ENCODE measurements around the gene RNLS.

RNLS gene

GRCh38 chr10:88342733-88343310 is 240.3 kb downstream of the RNLS start:
- H3K27ac Mint-ChIP-seq = no peak overlapping the region
- H3K36me3 Mint-ChIP-seq (ENCODE audit: low read depth) = peaks cover 5% of the 10 kb centered on the region

GRCh38 chr10:88337134-88337533 is 246.0 kb downstream of the RNLS start:
- Mint-ChIP-seq H3K4me1 (ENCODE audit: low read depth) (peaks cover 8% of the 10 kb centered on the region), H3K27ac (no peak overlapping the region), H3K9me3 (no peaks in the 10 kb centered on the region), H3K36me3 (ENCODE audit: low read depth) (peaks cover 10% of the 10 kb centered on the region), H3K27me3 (ENCODE audit: low read depth) (no peaks in the 10 kb centered on the region), H3K4me3 (no peak overlapping the region)

More at GRCh38 chr10:88342733-88343310, 240.3 kb downstream of the RNLS start:
- H3K4me1 Mint-ChIP-seq (ENCODE audit: low read depth) = peaks cover 1% of the 10 kb centered on the region
- H3K27me3 Mint-ChIP-seq (ENCODE audit: low read depth) = peaks cover 3% of the 10 kb centered on the region
- no peak overlapping the region for H3K4me3 Mint-ChIP-seq
- no peaks in the 10 kb centered on the region for H3K9me3 Mint-ChIP-seq

- Mint-ChIP-seq H3K27ac (no peak overlapping the region), H3K9me3 (no peaks in the 10 kb centered on the region), H3K36me3 (ENCODE audit: low read depth) (peaks cover 10% of the 10 kb centered on the region), H3K27me3 (ENCODE audit: low read depth) (no peaks in the 10 kb centered on the region), H3K4me3 (no peak overlapping the region), H3K4me1 (ENCODE audit: low read depth) (peaks cover 9% of the 10 kb centered on the region)
These were observed 246.8 kb downstream of the RNLS start for GRCh38 chr10:88336334-88336733.

- Mint-ChIP-seq H3K27me3 (ENCODE audit: low read depth) (peaks cover 6% of the 10 kb centered on the region), H3K4me1 (ENCODE audit: low read depth) (peaks cover 9% of the 10 kb centered on the region), H3K36me3 (ENCODE audit: low read depth) (peaks cover 8% of the 10 kb centered on the region), H3K27ac (no peak overlapping the region), H3K4me3 (no peak overlapping the region), H3K9me3 (no peaks in the 10 kb centered on the region)
These were observed 249.9 kb downstream of the RNLS start for GRCh38 chr10:88333248-88333630.

GRCh38 chr10:88332503-88333247 is 250.4 kb downstream of the RNLS start:
- H3K4me1 Mint-ChIP-seq (ENCODE audit: low read depth) = peaks cover 9% of the 10 kb centered on the region

GRCh38 chr10:88330174-88330573 is 252.9 kb downstream of the RNLS start:
- Mint-ChIP-seq H3K9me3 (no peaks in the 10 kb centered on the region), H3K36me3 (ENCODE audit: low read depth) (peaks cover 4% of the 10 kb centered on the region), H3K4me3 (no peak overlapping the region), H3K4me1 (ENCODE audit: low read depth) (peaks cover 9% of the 10 kb centered on the region), H3K27ac (no peak overlapping the region), H3K27me3 (ENCODE audit: low read depth) (peaks cover 6% of the 10 kb centered on the region)

More at GRCh38 chr10:88332503-88333247, 250.4 kb downstream of the RNLS start:
- H3K27me3 Mint-ChIP-seq (ENCODE audit: low read depth) = peaks cover 6% of the 10 kb centered on the region
- H3K9me3 Mint-ChIP-seq = no peaks in the 10 kb centered on the region
- peak overlapping the region; percentile 34 for H3K27ac Mint-ChIP-seq
- H3K36me3 Mint-ChIP-seq (ENCODE audit: low read depth) = peaks cover 8% of the 10 kb centered on the region
- no peak overlapping the region for H3K4me3 Mint-ChIP-seq

GRCh38 chr10:88322324-88323063 is 260.6 kb downstream of the RNLS start:
- Mint-ChIP-seq H3K27me3 (ENCODE audit: low read depth) (no peaks in the 10 kb centered on the region), H3K4me1 (ENCODE audit: low read depth) (no peaks in the 10 kb centered on the region), H3K27ac (no peak overlapping the region), H3K36me3 (ENCODE audit: low read depth) (peaks cover 26% of the 10 kb centered on the region), H3K4me3 (no peak overlapping the region), H3K9me3 (peaks cover 55% of the 10 kb centered on the region)

- H3K27me3 Mint-ChIP-seq (ENCODE audit: low read depth) = no peaks in the 10 kb centered on the region
- H3K4me3 Mint-ChIP-seq = no peak overlapping the region
- peaks cover 30% of the 10 kb centered on the region for H3K36me3 Mint-ChIP-seq (ENCODE audit: low read depth)
- peaks cover 8% of the 10 kb centered on the region for H3K4me1 Mint-ChIP-seq (ENCODE audit: low read depth)
- peaks cover 60% of the 10 kb centered on the region for H3K9me3 Mint-ChIP-seq
- no peak overlapping the region for H3K27ac Mint-ChIP-seq
These were observed 263.1 kb downstream of the RNLS start for GRCh38 chr10:88319960-88320517.

GRCh38 chr10:88318803-88319202 is 264.3 kb downstream of the RNLS start:
- H3K4me1 Mint-ChIP-seq (ENCODE audit: low read depth) = peaks cover 10% of the 10 kb centered on the region
- no peak overlapping the region for H3K27ac Mint-ChIP-seq
- no peaks in the 10 kb centered on the region for H3K27me3 Mint-ChIP-seq (ENCODE audit: low read depth)
- H3K9me3 Mint-ChIP-seq = peaks cover 60% of the 10 kb centered on the region
- H3K36me3 Mint-ChIP-seq (ENCODE audit: low read depth) = peaks cover 30% of the 10 kb centered on the region
- H3K4me3 Mint-ChIP-seq = no peak overlapping the region

GRCh38 chr10:88317099-88317498 is 266.0 kb downstream of the RNLS start:
- Mint-ChIP-seq H3K27ac (no peak overlapping the region), H3K9me3 (peaks cover 45% of the 10 kb centered on the region)

GRCh38 chr10:88316292-88316861 is 266.7 kb downstream of the RNLS start:
- Mint-ChIP-seq H3K9me3 (peaks cover 38% of the 10 kb centered on the region), H3K4me3 (no peak overlapping the region), H3K27ac (no peak overlapping the region), H3K4me1 (ENCODE audit: low read depth) (peaks cover 13% of the 10 kb centered on the region), H3K36me3 (ENCODE audit: low read depth) (peaks cover 28% of the 10 kb centered on the region), H3K27me3 (ENCODE audit: low read depth) (peaks cover 4% of the 10 kb centered on the region)

More at GRCh38 chr10:88317099-88317498, 266.0 kb downstream of the RNLS start:
- Mint-ChIP-seq H3K4me1 (ENCODE audit: low read depth) (peaks cover 13% of the 10 kb centered on the region), H3K4me3 (no peak overlapping the region), H3K36me3 (ENCODE audit: low read depth) (peaks cover 31% of the 10 kb centered on the region), H3K27me3 (ENCODE audit: low read depth) (no peaks in the 10 kb centered on the region)

- Mint-ChIP-seq H3K4me1 (ENCODE audit: low read depth) (peaks cover 13% of the 10 kb centered on the region), H3K9me3 (peaks cover 32% of the 10 kb centered on the region), H3K4me3 (no peak overlapping the region), H3K27ac (no peak overlapping the region), H3K36me3 (ENCODE audit: low read depth) (peaks cover 23% of the 10 kb centered on the region), H3K27me3 (ENCODE audit: low read depth) (peaks cover 4% of the 10 kb centered on the region)
These were observed 267.4 kb downstream of the RNLS start for GRCh38 chr10:88315755-88316154.

- Mint-ChIP-seq H3K36me3 (ENCODE audit: low read depth) (peaks cover 14% of the 10 kb centered on the region), H3K9me3 (peaks cover 18% of the 10 kb centered on the region), H3K4me1 (ENCODE audit: low read depth) (peaks cover 13% of the 10 kb centered on the region), H3K27me3 (ENCODE audit: low read depth) (peaks cover 4% of the 10 kb centered on the region), H3K27ac (no peak overlapping the region), H3K4me3 (no peak overlapping the region)
These were observed 268.8 kb downstream of the RNLS start for GRCh38 chr10:88314362-88314761.

GRCh38 chr10:88313878-88314277 is 269.2 kb downstream of the RNLS start:
- Mint-ChIP-seq H3K4me3 (no peak overlapping the region), H3K27ac (no peak overlapping the region), H3K9me3 (peaks cover 13% of the 10 kb centered on the region), H3K36me3 (ENCODE audit: low read depth) (peaks cover 9% of the 10 kb centered on the region), H3K4me1 (ENCODE audit: low read depth) (peaks cover 13% of the 10 kb centered on the region), H3K27me3 (ENCODE audit: low read depth) (peaks cover 4% of the 10 kb centered on the region)

Measured in T-helper 1 cell treated with Interleukin-12 subunit alpha and Interleukin-12 subunit beta and Interleukin-4 antibody, amounts not matched to agents 30 μg/mL and 1 μg/mL, for 36 hours (primary cell).